A673 (cell line): ENCODE results near the gene C13orf46.

ENCODE experiments used
- CTCF ChIP-seq: fragments of 300-800, 200-600 bp; sonication (generic); conservative IDR thresholded peaks from 2 replicates; pipeline ENCODE4 v1.5.1; 2017; ENCODE audit warnings: low read depth, mild to moderate bottlenecking, antibody characterized with exemption, low read length, moderate library complexity, mixed read lengths
- EZH2 ChIP-seq: fragments of 200-600 bp; sonication (generic); IDR thresholded peaks from 2 replicates; pipeline ENCODE4 v1.6.1; 2017; ENCODE audit warnings: borderline replicate concordance, low read depth, mild to moderate bottlenecking, mixed read lengths, antibody characterized with exemption, low read length; ENCODE audit not compliant: poor library complexity, severe bottlenecking

- TF ChIP-seq EZH2 (no peak), CTCF (no peak)
These were observed 47.8 kb upstream of the C13orf46 start for GRCh38 chr13:114021464-114022308.
